Large intestine (tissue), 3 donors: ENCODE data around the gene CSF2RB. TPM values are rescaled to one million over a fixed set of nuclear protein-coding genes. Genes with fewer than 3 reads are reported as not detected.

ENCODE experiments used
- DNase-seq, 2 donors: peaks; one replicate each; pipeline versions ENCODE4 v3.0.0 to v3.0.0-alpha.2; 2013
- H3K27ac ChIP-seq: one replicate; pipeline ENCODE4 v1.5.1; 2013; ENCODE audit warnings: low read length
- H3K27me3 ChIP-seq: 2 replicates; pipeline ENCODE4 v1.6.1; 2013; ENCODE audit warnings: low read length; ENCODE audit not compliant: control insufficient read depth, insufficient read depth
- H3K36me3 ChIP-seq: 2 replicates; pipeline ENCODE4 v1.6.1; 2013; ENCODE audit warnings: low read length; ENCODE audit not compliant: control insufficient read depth, insufficient read depth
- H3K4me1 ChIP-seq: one replicate; pipeline ENCODE4 v1.6.1; 2013; ENCODE audit warnings: low read length; ENCODE audit not compliant: control insufficient read depth, insufficient read depth
- H3K4me3 ChIP-seq: one replicate; pipeline ENCODE4 v1.5.1; 2013; ENCODE audit warnings: low read length
- H3K9me3 ChIP-seq: one replicate; pipeline ENCODE4 v1.6.1; 2013; ENCODE audit warnings: mild to moderate bottlenecking, low read depth, low read length, moderate library complexity; ENCODE audit not compliant: control insufficient read depth
- WGBS: methylation state at CpG from one replicate; pipeline ENCODE4 v1.1.5; 2013; ENCODE audit warnings: low lambda C conversion rate; ENCODE audit not compliant: insufficient coverage; 5-methylcytosine and 5-hydroxymethylcytosine counted together
- polyA plus RNA-seq: library from polyadenylated mRNA; unstranded; fragments of 120-200 nt; gene quantifications from one replicate; pipeline ENCODE4 v1.2.1, GENCODE V29; 2013

CSF2RB gene
- polyA plus RNA-seq, 1 donor: 2.2 TPM

GRCh38 chr22:36887162-36887561 lies 26.3 kb upstream of the CSF2RB start:
- Histone ChIP-seq H3K27ac (no peak overlapping the region), H3K36me3 (no peaks in the 10 kb centered on the region), H3K9me3 (no peaks in the 10 kb centered on the region), H3K27me3 (peaks cover 6% of the 10 kb centered on the region), H3K4me3 (no peak overlapping the region), H3K4me1 (no peaks in the 10 kb centered on the region)
- WGBS: no CpG with 5 or more reads among the region's 4 CpGs
- no peak for DNase-seq

GRCh38 chr22:36891646-36892045 lies 21.8 kb upstream of the CSF2RB start:
- Histone ChIP-seq H3K27me3 (no peaks in the 10 kb centered on the region), H3K4me3 (no peak overlapping the region), H3K9me3 (no peaks in the 10 kb centered on the region), H3K4me1 (no peaks in the 10 kb centered on the region), H3K27ac (no peak overlapping the region), H3K36me3 (no peaks in the 10 kb centered on the region)
- 71% methylated on average over 1 of the region's 1 CpG for WGBS
- DNase-seq: no peak

GRCh38 chr22:36892292-36892691 lies 21.1 kb upstream of the CSF2RB start:
- Histone ChIP-seq H3K4me3 (no peak overlapping the region), H3K27me3 (no peaks in the 10 kb centered on the region), H3K4me1 (no peaks in the 10 kb centered on the region), H3K27ac (no peak overlapping the region), H3K36me3 (no peaks in the 10 kb centered on the region), H3K9me3 (no peaks in the 10 kb centered on the region)
- WGBS: no CpG with 5 or more reads among the region's 2 CpGs
- DNase-seq: no peak

DNA sequence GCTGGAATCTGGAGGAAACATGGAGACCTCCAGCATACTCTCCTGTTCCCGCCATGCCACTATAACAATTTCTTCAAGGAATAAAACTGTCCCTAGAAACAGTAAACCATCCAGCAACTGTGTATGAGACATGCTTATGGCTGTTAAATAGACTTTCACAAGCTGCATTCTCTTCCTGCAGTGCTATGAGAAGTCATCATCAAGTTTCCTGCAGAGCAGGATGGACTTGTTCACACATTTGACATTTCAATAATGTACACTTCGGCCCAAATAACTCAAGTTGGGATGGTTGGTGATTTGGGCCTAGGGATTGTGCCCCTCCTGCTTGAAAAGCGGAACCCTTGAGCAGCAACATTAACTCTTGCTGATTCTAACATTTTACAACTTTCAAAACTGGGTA lies 20.2 kb upstream of the CSF2RB start:
- H3K4me1 ChIP-seq: no peaks in the 10 kb centered on the region
- no peak overlapping the region for H3K4me3 ChIP-seq
- no peak for DNase-seq
- H3K9me3 ChIP-seq: no peaks in the 10 kb centered on the region
- no peak overlapping the region for H3K27ac ChIP-seq
- no peaks in the 10 kb centered on the region for H3K36me3 ChIP-seq
- peaks cover 3% of the 10 kb centered on the region for H3K27me3 ChIP-seq
- WGBS: no CpG with 5 or more reads among the region's 3 CpGs

GRCh38 chr22:36894266-36894665 lies 19.2 kb upstream of the CSF2RB start:
- H3K36me3 ChIP-seq: no peaks in the 10 kb centered on the region
- no peaks in the 10 kb centered on the region for H3K9me3 ChIP-seq
- H3K4me1 ChIP-seq: no peaks in the 10 kb centered on the region
- no peak overlapping the region for H3K27ac ChIP-seq
- peaks cover 3% of the 10 kb centered on the region for H3K27me3 ChIP-seq
- WGBS: no CpG with 5 or more reads among the region's 1 CpG
- no peak for DNase-seq
- H3K4me3 ChIP-seq: no peak overlapping the region

DNA sequence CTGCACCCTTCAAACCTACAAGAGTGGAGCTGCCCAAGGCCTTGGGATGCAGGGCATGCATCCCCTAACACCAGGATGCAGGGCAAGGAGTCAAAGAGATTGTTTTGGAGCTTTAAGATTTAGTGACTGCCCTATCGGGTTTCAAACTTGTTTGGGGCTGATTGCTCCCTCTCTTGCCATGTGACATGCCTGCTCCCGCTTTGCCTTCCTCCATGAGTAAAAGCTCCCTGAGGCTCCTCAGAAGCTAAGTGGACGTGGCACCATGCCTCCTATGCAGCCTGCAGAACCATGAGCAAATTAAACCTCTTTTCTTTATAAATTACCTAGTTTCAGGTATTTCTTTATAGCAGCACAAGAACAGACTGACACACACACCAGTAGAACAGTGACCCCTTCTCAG lies 15.8 kb upstream of the CSF2RB start:
- no peak overlapping the region for H3K27ac ChIP-seq
- H3K36me3 ChIP-seq: no peaks in the 10 kb centered on the region
- no CpG with 5 or more reads among the region's 3 CpGs for WGBS
- H3K9me3 ChIP-seq: no peaks in the 10 kb centered on the region
- DNase-seq: no peak
- H3K4me1 ChIP-seq: no peaks in the 10 kb centered on the region
- H3K4me3 ChIP-seq: no peak overlapping the region
- peaks cover 3% of the 10 kb centered on the region for H3K27me3 ChIP-seq

DNA sequence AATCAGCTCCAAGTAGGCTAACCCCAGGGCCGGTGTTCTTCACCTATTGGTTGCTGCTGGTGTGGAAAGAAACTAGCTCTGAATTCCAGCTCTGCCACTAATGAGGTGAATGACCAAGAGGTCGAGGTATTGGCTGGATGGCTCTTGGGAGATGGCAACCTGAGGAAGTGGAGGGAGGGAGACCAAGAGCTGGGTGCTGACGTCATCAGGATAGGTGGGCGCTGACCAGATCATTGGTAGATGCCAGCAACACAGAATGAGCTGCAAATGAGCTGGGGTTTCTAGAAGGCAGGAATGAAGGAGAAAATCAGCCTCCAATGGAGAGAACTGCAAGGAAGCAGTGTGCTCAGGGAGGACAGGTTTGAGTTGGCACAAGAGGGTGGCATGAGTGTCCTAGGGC lies 14.7 kb upstream of the CSF2RB start:
- DNase-seq: no peak
- Histone ChIP-seq H3K36me3 (no peaks in the 10 kb centered on the region), H3K27me3 (peaks cover 3% of the 10 kb centered on the region), H3K4me3 (no peak overlapping the region), H3K9me3 (no peaks in the 10 kb centered on the region), H3K4me1 (no peaks in the 10 kb centered on the region), H3K27ac (no peak overlapping the region)
- 92% methylated on average over 2 of the region's 4 CpGs for WGBS

- no CpG with 5 or more reads among the region's 1 CpG for WGBS
- H3K4me1 ChIP-seq: no peaks in the 10 kb centered on the region
- H3K27ac ChIP-seq: no peak overlapping the region
- no peaks in the 10 kb centered on the region for H3K36me3 ChIP-seq
- peaks cover 3% of the 10 kb centered on the region for H3K27me3 ChIP-seq
- no peak for DNase-seq
- no peaks in the 10 kb centered on the region for H3K9me3 ChIP-seq
- no peak overlapping the region for H3K4me3 ChIP-seq
These were observed 13.9 kb upstream of the CSF2RB start for GRCh38 chr22:36899498-36899897.

GRCh38 chr22:36900225-36900624 lies 13.2 kb upstream of the CSF2RB start:
- no peaks in the 10 kb centered on the region for H3K4me1 ChIP-seq
- H3K27me3 ChIP-seq: peaks cover 3% of the 10 kb centered on the region
- no peak for DNase-seq
- WGBS: no CpG with 5 or more reads among the region's 2 CpGs
- no peaks in the 10 kb centered on the region for H3K9me3 ChIP-seq
- H3K4me3 ChIP-seq: no peak overlapping the region
- H3K27ac ChIP-seq: no peak overlapping the region
- no peaks in the 10 kb centered on the region for H3K36me3 ChIP-seq

DNA sequence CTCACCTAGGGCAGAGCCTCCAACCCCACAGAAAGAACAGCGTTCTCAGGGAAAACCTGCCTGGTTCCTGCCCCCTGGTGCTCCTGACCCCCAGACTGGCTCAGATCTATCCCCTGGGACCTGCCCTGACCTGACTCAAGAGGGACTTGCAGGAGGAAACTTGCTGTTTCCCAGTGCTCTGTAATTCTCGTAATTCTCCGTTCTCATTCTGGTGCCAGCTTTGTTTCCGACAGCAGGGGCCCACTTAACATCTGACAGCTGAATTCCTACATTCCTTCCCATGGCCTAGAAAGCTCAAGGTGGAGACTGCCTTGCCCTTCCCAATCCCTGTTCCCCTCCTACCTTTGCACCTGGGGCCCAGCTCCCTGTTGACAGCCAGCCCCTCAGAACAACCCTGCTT lies 12.5 kb upstream of the CSF2RB start:
- no peaks in the 10 kb centered on the region for H3K9me3 ChIP-seq
- no peak overlapping the region for H3K4me3 ChIP-seq
- no peak overlapping the region for H3K27ac ChIP-seq
- no peaks in the 10 kb centered on the region for H3K4me1 ChIP-seq
- no CpG with 5 or more reads among the region's 4 CpGs for WGBS
- no peaks in the 10 kb centered on the region for H3K36me3 ChIP-seq
- peaks cover 3% of the 10 kb centered on the region for H3K27me3 ChIP-seq
- DNase-seq: no peak

- Histone ChIP-seq H3K4me3 (no peak overlapping the region), H3K27me3 (peaks cover 3% of the 10 kb centered on the region), H3K27ac (no peak overlapping the region), H3K4me1 (no peaks in the 10 kb centered on the region), H3K9me3 (no peaks in the 10 kb centered on the region), H3K36me3 (no peaks in the 10 kb centered on the region)
- no CpG with 5 or more reads among the region's 13 CpGs for WGBS
- no peak for DNase-seq
These were observed 11.9 kb upstream of the CSF2RB start for GRCh38 chr22:36901411-36902142.
